ENCODE results near the gene CISTR.
A peak's percentile ranks its signal among the peaks of the same experiment; 100 is the strongest.

The CISTR gene

DNA sequence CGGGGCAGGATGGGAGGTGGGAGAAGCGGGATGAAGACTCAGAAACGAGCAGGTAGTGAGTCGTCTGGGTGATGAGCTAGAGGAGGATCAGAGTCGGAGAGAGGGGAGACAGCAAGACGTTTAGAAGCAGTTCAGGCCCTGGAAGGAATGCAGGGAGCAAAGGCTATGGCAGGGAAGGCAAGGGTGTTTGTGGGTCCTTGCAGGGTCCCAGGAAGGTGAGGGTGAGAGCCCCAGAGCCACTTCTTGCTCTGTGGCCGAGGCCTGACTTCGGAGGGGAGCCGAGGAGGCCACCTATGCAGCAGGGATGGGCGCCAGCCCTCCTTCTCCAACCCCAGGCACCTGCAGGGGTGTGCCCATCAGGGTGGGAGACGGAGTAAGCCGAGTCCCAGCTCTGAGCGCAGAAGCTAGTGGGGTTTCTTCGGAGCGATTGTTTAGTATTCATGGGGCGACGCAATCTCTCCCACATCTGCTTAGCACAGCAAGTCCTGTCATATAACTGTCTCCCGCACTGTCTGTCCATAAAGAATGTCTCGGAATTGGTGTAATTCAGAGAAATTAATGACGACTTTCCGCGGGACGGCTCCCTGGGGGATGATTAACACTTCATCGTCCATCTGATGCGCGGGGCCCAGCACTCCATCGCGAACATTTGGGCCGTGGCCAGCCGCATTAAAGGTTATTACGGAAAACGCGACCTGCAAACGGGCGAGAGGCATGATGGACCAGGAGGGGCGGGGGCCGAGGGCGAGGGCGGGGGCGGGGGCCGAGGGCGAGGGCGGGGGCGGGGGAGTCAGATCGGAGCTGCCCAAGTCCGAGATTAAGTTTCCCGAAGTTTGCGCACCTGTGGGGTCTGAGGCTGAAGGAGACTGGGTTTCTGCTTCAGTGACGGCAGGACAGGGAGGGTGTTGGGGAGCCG lies 12.3 kb downstream of the CISTR start:
- H3K9ac ChIP-seq = no peak overlapping the region
- H3K79me2 ChIP-seq = no peaks in the 10 kb centered on the region
- H3K36me3 ChIP-seq (ENCODE audit: control insufficient read depth, insufficient read depth, low read length) = no peaks in the 10 kb centered on the region
- H3K27ac ChIP-seq = no peak overlapping the region
- peak overlapping the region; percentile 72 for H2AFZ ChIP-seq
- no peak overlapping the region for H3K4me3 ChIP-seq (ENCODE audit: low read depth, low read length)
- H3K9me3 ChIP-seq (ENCODE audit: control insufficient read depth, low read length) = no peaks in the 10 kb centered on the region
- TF ChIP-seq, protein P1, sequence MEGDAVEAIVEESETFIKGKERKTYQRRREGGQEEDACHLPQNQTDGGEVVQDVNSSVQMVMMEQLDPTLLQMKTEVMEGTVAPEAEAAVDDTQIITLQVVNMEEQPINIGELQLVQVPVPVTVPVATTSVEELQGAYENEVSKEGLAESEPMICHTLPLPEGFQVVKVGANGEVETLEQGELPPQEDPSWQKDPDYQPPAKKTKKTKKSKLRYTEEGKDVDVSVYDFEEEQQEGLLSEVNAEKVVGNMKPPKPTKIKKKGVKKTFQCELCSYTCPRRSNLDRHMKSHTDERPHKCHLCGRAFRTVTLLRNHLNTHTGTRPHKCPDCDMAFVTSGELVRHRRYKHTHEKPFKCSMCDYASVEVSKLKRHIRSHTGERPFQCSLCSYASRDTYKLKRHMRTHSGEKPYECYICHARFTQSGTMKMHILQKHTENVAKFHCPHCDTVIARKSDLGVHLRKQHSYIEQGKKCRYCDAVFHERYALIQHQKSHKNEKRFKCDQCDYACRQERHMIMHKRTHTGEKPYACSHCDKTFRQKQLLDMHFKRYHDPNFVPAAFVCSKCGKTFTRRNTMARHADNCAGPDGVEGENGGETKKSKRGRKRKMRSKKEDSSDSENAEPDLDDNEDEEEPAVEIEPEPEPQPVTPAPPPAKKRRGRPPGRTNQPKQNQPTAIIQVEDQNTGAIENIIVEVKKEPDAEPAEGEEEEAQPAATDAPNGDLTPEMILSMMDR (IDR thresholded peaks at IDR 0.05) = no peak
- H3K27me3 ChIP-seq (ENCODE audit: control insufficient read depth, insufficient read depth, low read length) = no peaks in the 10 kb centered on the region
- H3K4me1 ChIP-seq = peaks cover 14% of the 10 kb centered on the region
- H3K4me2 ChIP-seq (ENCODE audit: low read length) = peak overlapping the region; percentile 45

DNA sequence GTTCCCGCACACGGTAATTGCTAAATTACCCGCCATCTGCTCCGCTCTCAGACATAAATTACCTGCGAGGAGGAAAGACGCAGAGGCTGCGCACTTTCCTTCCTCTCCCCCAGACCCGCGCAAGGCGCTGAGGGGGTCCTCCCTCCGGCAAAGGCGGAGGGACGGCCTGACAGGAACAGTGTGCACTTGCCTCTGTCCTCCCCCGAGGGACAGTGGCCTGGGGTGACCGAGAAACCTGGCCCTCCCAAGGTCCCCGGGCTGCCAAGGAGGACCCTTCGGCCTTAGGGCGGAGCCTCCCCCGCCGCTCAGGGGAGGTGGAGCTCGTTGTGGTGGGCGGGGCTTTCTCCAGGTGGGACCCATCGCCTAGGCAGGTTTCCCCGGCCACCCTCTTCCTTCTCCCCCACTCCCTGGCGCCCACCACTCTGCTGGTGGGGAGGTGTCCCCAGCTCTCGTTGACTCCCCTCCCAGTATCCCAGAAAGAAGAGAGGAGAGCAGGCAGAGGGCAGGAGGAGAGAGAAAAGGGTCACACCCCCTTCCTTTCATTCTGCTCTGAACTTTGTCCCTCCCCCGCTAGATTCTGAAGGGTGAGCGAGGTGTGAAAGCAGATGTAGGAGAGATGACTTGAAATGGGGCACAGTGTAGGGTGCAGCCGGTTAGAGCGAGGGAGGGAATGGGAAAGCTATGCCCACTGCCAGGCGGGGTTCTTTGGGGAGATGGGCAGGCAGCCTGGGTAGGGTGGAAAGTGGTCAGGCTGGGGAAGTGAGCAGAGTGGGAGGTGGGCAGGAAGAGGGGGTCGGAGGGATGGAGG lies 13.2 kb downstream of the CISTR start:
- Histone ChIP-seq H3K36me3 (ENCODE audit: control insufficient read depth, insufficient read depth, low read length) (no peaks in the 10 kb centered on the region), H3K27me3 (ENCODE audit: control insufficient read depth, insufficient read depth, low read length) (no peaks in the 10 kb centered on the region), H3K27ac (no peak overlapping the region), H3K4me1 (peaks cover 14% of the 10 kb centered on the region), H3K9ac (no peak overlapping the region), H3K4me3 (ENCODE audit: low read depth, low read length) (no peak overlapping the region), H3K9me3 (ENCODE audit: control insufficient read depth, low read length) (no peaks in the 10 kb centered on the region), H3K4me2 (ENCODE audit: low read length) (no peak overlapping the region), H3K79me2 (no peaks in the 10 kb centered on the region), H2AFZ (no peak overlapping the region)
- TF ChIP-seq, protein P1 (IDR thresholded peaks at IDR 0.05) = no peak

DNA sequence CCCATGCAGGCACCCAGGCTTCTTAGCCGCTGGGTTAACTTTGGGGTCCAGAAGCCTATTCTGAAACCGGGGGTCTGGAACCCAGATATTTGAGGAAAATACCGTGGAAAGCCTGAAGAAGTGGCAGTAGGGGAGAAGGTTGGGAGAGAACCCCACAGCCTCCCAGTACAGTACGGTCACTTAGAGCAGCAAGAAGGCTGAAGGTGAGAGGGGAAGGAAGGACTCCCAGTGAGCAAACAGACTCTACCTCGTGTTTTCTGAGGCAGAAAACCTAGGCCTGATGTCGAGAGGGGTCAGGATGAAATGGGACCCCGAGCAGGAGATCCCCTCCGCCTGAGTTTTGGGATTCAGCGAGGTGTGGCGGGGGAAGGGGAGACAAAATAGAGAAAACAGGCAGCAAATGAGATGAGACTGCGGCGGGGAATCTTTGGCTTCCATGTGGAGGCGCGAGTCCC lies 13.8 kb downstream of the CISTR start:
- Histone ChIP-seq H3K79me2 (no peaks in the 10 kb centered on the region), H3K9ac (no peak overlapping the region), H3K27me3 (ENCODE audit: control insufficient read depth, insufficient read depth, low read length) (no peaks in the 10 kb centered on the region), H3K4me1 (peaks cover 10% of the 10 kb centered on the region), H3K4me2 (ENCODE audit: low read length) (no peak overlapping the region), H3K27ac (no peak overlapping the region), H2AFZ (no peak overlapping the region), H3K4me3 (ENCODE audit: low read depth, low read length) (no peak overlapping the region), H3K9me3 (ENCODE audit: control insufficient read depth, low read length) (no peaks in the 10 kb centered on the region), H3K36me3 (ENCODE audit: control insufficient read depth, insufficient read depth, low read length) (no peaks in the 10 kb centered on the region)
- TF ChIP-seq, protein P1 (IDR thresholded peaks at IDR 0.05) = no peak

DNA sequence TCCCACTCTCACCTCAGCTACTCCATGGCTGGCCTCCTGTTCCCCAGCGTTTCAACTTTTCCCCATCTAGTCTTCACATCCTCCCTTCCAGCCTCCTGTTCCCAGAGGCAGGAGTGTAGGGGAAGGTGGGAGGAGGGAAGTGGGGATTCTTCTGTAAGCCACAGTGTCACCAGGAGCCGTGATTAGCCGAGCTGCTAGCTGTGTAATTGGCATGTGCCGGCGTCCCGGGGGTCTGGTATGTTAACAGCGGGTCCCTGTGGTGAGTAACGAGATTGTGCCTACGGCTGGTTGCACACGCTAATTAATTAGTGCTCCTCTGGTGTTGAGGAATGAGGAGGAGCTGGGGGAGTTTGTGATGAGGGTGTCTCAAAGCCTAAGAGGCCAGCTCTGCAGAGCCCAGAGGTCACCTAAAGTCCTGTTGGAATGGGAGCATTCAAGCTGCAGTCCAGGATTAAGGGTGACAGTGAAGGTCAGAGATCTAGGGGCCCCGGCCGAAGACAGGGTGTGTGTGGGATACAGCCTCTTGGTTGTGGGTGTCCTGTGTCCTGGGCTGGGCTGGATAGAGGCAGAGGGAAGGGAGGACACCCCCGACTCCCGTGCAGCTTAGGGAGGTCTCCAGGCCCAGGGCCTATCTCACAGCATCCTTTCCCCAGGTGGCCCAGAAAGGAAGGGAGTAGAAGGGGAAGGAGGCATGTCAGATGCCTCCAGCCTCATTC lies 14.5 kb downstream of the CISTR start:
- TF ChIP-seq, protein P1 (IDR thresholded peaks at IDR 0.05) = no peak
- Histone ChIP-seq H3K4me2 (ENCODE audit: low read length) (no peak overlapping the region), H3K9me3 (ENCODE audit: control insufficient read depth, low read length) (no peaks in the 10 kb centered on the region), H3K4me3 (ENCODE audit: low read depth, low read length) (no peak overlapping the region), H3K27ac (no peak overlapping the region), H3K79me2 (no peaks in the 10 kb centered on the region), H3K36me3 (ENCODE audit: control insufficient read depth, insufficient read depth, low read length) (no peaks in the 10 kb centered on the region), H2AFZ (no peak overlapping the region), H3K4me1 (peaks cover 10% of the 10 kb centered on the region), H3K27me3 (ENCODE audit: control insufficient read depth, insufficient read depth, low read length) (no peaks in the 10 kb centered on the region), H3K9ac (no peak overlapping the region)

All from parathyroid adenoma (tissue), 2 donors.